ENCODE results near the gene SPATA6L. TPM values are rescaled to one million over a fixed set of nuclear protein-coding genes. Genes with fewer than 3 reads are reported as not detected.
A peak's percentile ranks its signal among the peaks of the same experiment; 100 is the strongest.

SPATA6L gene
- total and polyA plus RNA-seq, 10 of the 15 experiments (the other 5 are each of a cell fraction or from before 2014, with no cell fraction given) = 0.37 to 1.6 (median 0.91) TPM

DNA sequence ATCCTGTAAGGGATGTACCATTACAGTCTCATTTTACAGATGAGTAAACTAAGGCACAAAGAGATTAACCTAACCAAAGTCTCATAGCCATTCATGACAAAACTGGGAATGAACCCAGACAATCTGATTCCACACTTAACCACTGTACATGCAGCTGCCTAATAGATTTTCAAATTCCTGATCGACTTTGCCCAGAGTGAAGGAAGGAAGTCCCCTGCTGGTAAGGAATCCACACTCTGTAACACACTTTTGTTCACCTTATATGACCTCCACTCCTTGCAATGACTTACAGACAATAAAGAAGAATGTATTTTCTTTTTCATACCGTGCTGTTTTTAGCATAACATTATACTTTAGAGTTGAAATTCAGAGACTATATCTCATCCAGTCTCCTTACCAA is 35.4 kb downstream of the SPATA6L start:
- WGBS (ENCODE audit: insufficient coverage, insufficient replicate concordance, low lambda C conversion rate, missing lambda C conversion rate) = 71% methylated on average over 2 of the region's 2 CpGs
- no peak overlapping the region for H3K4me2 ChIP-seq (ENCODE audit: control insufficient read depth, insufficient read depth)
- no peak overlapping the region for H3K9ac ChIP-seq (ENCODE audit: control insufficient read depth, insufficient read depth, low read length)
- no peaks in the 10 kb centered on the region for H4K20me1 ChIP-seq (ENCODE audit: control insufficient read depth, insufficient read depth)
- H3K79me2 ChIP-seq (ENCODE audit: control insufficient read depth, insufficient read depth, low read length) = no peaks in the 10 kb centered on the region
- H3K27ac ChIP-seq (ENCODE audit: control insufficient read depth, insufficient read depth) = no peak overlapping the region
- TF ChIP-seq STAT1 (conservative IDR thresholded peaks at IDR 0.05) = no peak
- TF ChIP-seq TARDBP (IDR thresholded peaks at IDR 0.05; ENCODE audit: borderline replicate concordance) = no peak
- no peak for TF ChIP-seq HSF1 (IDR thresholded peaks at IDR 0.05; ENCODE audit: low read depth, low read length)
- TF ChIP-seq, protein P1, sequence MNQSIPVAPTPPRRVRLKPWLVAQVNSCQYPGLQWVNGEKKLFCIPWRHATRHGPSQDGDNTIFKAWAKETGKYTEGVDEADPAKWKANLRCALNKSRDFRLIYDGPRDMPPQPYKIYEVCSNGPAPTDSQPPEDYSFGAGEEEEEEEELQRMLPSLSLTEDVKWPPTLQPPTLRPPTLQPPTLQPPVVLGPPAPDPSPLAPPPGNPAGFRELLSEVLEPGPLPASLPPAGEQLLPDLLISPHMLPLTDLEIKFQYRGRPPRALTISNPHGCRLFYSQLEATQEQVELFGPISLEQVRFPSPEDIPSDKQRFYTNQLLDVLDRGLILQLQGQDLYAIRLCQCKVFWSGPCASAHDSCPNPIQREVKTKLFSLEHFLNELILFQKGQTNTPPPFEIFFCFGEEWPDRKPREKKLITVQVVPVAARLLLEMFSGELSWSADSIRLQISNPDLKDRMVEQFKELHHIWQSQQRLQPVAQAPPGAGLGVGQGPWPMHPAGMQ (IDR thresholded peaks at IDR 0.05; ENCODE audit: borderline replicate concordance) = no peak
- TF ChIP-seq NR2C1 (IDR thresholded peaks at IDR 0.05) = no peak
- TF ChIP-seq RBBP5 (conservative IDR thresholded peaks at IDR 0.05) = no peak
- TF ChIP-seq NBN (IDR thresholded peaks at IDR 0.05) = no peak
- TF ChIP-seq CEBPB (IDR thresholded peaks at IDR 0.05; ENCODE audit: borderline replicate concordance in 1 of 2, low read depth in 2 of 2, low read length in 2 of 2) = no peak
- TF ChIP-seq RAD51 (IDR thresholded peaks at IDR 0.05) = no peak
- TF ChIP-seq SKIL (IDR thresholded peaks at IDR 0.05; ENCODE audit: low read depth, poor library complexity, severe bottlenecking) = no peak
- no peaks in the 10 kb centered on the region for H3K9me3 ChIP-seq (replicated peaks; ENCODE audit: control insufficient read depth, insufficient read depth, low read length)
- BruUV-seq (replicated peaks) = no TSS peak
- no peaks in the 10 kb centered on the region for H3K36me3 ChIP-seq (ENCODE audit: control insufficient read depth in 2 of 2, insufficient read depth in 2 of 2, low read length in 1 of 2)
- ATAC-seq (no peak), DNase-seq (ENCODE audit: low read depth, low spot score) (no peak), FAIRE-seq (peak; percentile 56)
- ChIA-PET POLR2A (no interaction called here), CTCF (no interaction called here), RAD21 (ENCODE audit: unreplicated experiment) (no interaction called here), SMC1A (ENCODE audit: uncharacterized antibody, unreplicated experiment) (no interaction called here)
- no peaks in the 10 kb centered on the region for H3K4me1 ChIP-seq (ENCODE audit: control insufficient read depth, insufficient read depth, low read length)
- in situ Hi-C loops (cut with MboI) = no loop called here
- intact Hi-C loops (cut with micrococcal nuclease; ENCODE audit: unreplicated experiment) = loop anchor here (5.0 kb wide), 1 partner anchor 314 kb away; no protein-coding TSS in a partner anchor
- no peaks in the 10 kb centered on the region for H3K27me3 ChIP-seq (replicated peaks in 1 of 2; ENCODE audit: control insufficient read depth in 2 of 2, insufficient read depth in 2 of 2, low read length in 1 of 2)
- no peak overlapping the region for H3K4me3 ChIP-seq
- H2AFZ ChIP-seq (ENCODE audit: control insufficient read depth, low read depth, low read length) = no peak overlapping the region

Measured in GM12878 (cell line).